MM.1S (cell line): ENCODE data around the gene YWHAE.

Source experiments
- DNase-seq: peaks from one replicate; pipeline ENCODE4 v3.0.0-alpha.2; 2015
- H2AFZ ChIP-seq: fragments of 300-600 bp; sonication (generic); 2 replicates; pipeline ENCODE4 v1.6.0; 2016; ENCODE audit warnings: antibody characterized with exemption, low read length
- H3F3A ChIP-seq: fragments of 300-600 bp; sonication (generic); 2 replicates; pipeline ENCODE4 v1.6.1; 2016; ENCODE audit warnings: mild to moderate bottlenecking, antibody characterized with exemption, low read length, moderate library complexity, mixed read lengths; ENCODE audit not compliant: insufficient read depth
- H3K27ac ChIP-seq: fragments of 300-600 bp; sonication (generic); 2 replicates; pipeline ENCODE4 v1.5.1; 2016; ENCODE audit warnings: mild to moderate bottlenecking, low read length
- H3K27me3 ChIP-seq: fragments of 300-600 bp; sonication (generic); replicated peaks from 2 replicates; pipeline ENCODE4 v1.6.0; 2016; ENCODE audit warnings: low read length; ENCODE audit not compliant: insufficient read depth
- H3K36me3 ChIP-seq: fragments of 300-600 bp; sonication (generic); replicated peaks from 2 replicates; pipeline ENCODE4 v1.6.1; 2016; ENCODE audit warnings: mild to moderate bottlenecking, low read length, mixed read lengths; ENCODE audit not compliant: insufficient read depth
- H3K4me1 ChIP-seq: fragments of 300-600 bp; sonication (generic); 2 replicates; pipeline ENCODE4 v1.6.1; 2016; ENCODE audit warnings: low read length, mixed read lengths
- H3K4me2 ChIP-seq: fragments of 300-600 bp; sonication (generic); 2 replicates; pipeline ENCODE4 v1.6.0; 2016; ENCODE audit warnings: low read depth, low read length
- H3K4me3 ChIP-seq: fragments of 300-600 bp; sonication (generic); 2 replicates; pipeline ENCODE4 v1.5.1; 2016; ENCODE audit warnings: low read length, mixed read lengths
- H3K79me2 ChIP-seq: fragments of 300-600 bp; sonication (generic); 2 replicates; pipeline ENCODE4 v1.6.1; 2016; ENCODE audit warnings: mixed run types, low read length, mixed read lengths
- H3K9ac ChIP-seq: fragments of 300-600 bp; sonication (generic); 2 replicates; pipeline ENCODE4 v1.6.1; 2016; ENCODE audit warnings: low read length, mixed read lengths
- H3K9me2 ChIP-seq: fragments of 300-600 bp; sonication (generic); replicated peaks from 2 replicates; pipeline ENCODE4 v1.6.1; 2016; ENCODE audit warnings: mild to moderate bottlenecking, low read length, mixed read lengths; ENCODE audit not compliant: insufficient read depth
- H3K9me3 ChIP-seq: fragments of 300-600 bp; sonication (generic); replicated peaks from 2 replicates; pipeline ENCODE4 v1.6.1; 2016; ENCODE audit warnings: mild to moderate bottlenecking, low read length, mixed read lengths; ENCODE audit not compliant: insufficient read depth
- H4K20me1 ChIP-seq: fragments of 300-600 bp; sonication (generic); 2 replicates; pipeline ENCODE4 v1.6.1; 2016; ENCODE audit warnings: mild to moderate bottlenecking, low read length, moderate library complexity, mixed read lengths; ENCODE audit not compliant: insufficient read depth
- EZH2 ChIP-seq: fragments of 300-600 bp; sonication (generic); optimal IDR thresholded peaks from 2 replicates; pipeline ENCODE3; 2017; ENCODE audit warnings: low read depth, mild to moderate bottlenecking, antibody characterized with exemption, low read length, mixed read lengths
- EZH2phosphoT487 ChIP-seq: fragments of 300-600 bp; sonication (generic); IDR thresholded peaks from 2 replicates; pipeline ENCODE4 v1.6.1; 2018; ENCODE audit warnings: antibody characterized with exemption, low read length
- TF ChIP-seq, protein P1 (sequence below): fragments of 300-600 bp; sonication (generic); IDR thresholded peaks from 2 replicates; pipeline ENCODE4 v1.5.1; 2016; ENCODE audit warnings: antibody characterized with exemption, low read length, mixed read lengths

Gene YWHAE

DNA sequence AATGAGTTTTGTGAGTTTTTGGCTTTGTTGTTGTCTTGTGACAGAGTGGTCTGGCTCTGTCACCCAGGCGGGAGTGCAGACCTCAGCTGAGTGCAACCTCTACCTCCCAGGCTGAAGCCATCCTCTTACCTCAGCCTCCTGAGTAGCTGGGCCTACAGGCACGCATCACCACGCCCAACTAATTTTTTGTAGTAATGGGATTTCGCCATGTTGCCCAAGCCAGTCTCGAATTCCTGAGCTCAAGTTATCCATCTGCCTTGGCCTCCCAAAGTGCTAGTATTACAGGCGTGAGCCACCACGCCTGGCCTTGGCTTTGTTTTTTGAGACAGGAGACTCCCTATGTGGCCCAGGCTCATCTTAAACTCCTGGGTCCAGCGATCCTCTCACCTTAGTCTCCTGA lies 40.9 kb upstream of the YWHAE start:
- no peak for DNase-seq
- no peak overlapping the region for H3K9ac ChIP-seq
- peaks cover 83% of the 10 kb centered on the region for H3K79me2 ChIP-seq
- H3K4me1 ChIP-seq, result peaks cover 6% of the 10 kb centered on the region; the same call in 1 of the 2 replicates
- no peak overlapping the region for H3K27ac ChIP-seq
- H3K9me3 ChIP-seq, result no peaks in the 10 kb centered on the region
- TF ChIP-seq EZH2phosphoT487 (no peak), EZH2 (no peak)
- TF ChIP-seq, protein P1, sequence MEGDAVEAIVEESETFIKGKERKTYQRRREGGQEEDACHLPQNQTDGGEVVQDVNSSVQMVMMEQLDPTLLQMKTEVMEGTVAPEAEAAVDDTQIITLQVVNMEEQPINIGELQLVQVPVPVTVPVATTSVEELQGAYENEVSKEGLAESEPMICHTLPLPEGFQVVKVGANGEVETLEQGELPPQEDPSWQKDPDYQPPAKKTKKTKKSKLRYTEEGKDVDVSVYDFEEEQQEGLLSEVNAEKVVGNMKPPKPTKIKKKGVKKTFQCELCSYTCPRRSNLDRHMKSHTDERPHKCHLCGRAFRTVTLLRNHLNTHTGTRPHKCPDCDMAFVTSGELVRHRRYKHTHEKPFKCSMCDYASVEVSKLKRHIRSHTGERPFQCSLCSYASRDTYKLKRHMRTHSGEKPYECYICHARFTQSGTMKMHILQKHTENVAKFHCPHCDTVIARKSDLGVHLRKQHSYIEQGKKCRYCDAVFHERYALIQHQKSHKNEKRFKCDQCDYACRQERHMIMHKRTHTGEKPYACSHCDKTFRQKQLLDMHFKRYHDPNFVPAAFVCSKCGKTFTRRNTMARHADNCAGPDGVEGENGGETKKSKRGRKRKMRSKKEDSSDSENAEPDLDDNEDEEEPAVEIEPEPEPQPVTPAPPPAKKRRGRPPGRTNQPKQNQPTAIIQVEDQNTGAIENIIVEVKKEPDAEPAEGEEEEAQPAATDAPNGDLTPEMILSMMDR, result no peak
- H3K4me3 ChIP-seq, result no peak overlapping the region
- no peaks in the 10 kb centered on the region for H3K36me3 ChIP-seq
- 0 out of 2 replicates have a peak, but pooled peaks cover 5% of the 10 kb centered on the region for H3F3A ChIP-seq
- H3K9me2 ChIP-seq, result no peaks in the 10 kb centered on the region
- no peak overlapping the region for H3K4me2 ChIP-seq
- peaks cover 6% of the 10 kb centered on the region; the same call in 1 of the 2 replicates for H4K20me1 ChIP-seq
- no peak overlapping the region for H2AFZ ChIP-seq
- H3K27me3 ChIP-seq, result no peaks in the 10 kb centered on the region

DNA sequence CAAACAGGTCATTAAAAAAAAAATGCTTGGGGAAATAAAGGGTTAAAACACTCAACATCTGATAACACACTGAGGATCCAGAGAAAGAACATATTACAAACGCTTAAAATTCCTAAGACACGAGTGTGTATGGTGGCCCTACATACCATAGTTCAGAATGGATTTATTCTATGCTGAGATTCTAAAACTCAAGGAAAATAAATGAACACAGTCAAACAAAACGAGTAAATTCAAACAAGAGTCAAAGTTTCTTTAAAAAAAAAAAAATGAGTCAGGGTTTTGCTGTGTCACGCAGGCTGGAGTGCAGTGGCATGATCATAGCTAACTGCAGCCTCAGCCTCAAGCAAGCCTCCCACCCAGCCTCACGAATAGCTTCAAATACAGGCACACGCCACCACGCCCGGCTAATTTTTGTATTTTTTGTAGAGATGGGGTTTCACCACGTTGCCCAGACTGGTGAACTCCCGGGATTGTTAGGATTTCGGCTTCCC lies 38.6 kb upstream of the YWHAE start:
- Histone ChIP-seq H3K27ac (no peak overlapping the region), H3K9ac (no peak overlapping the region), H3K27me3 (no peaks in the 10 kb centered on the region), H3K9me3 (no peaks in the 10 kb centered on the region), H4K20me1 (no peaks in the 10 kb centered on the region), H2AFZ (no peak overlapping the region), H3K9me2 (no peaks in the 10 kb centered on the region), H3K36me3 (no peaks in the 10 kb centered on the region), H3K4me2 (no peak overlapping the region), H3K4me1 (peaks cover 19% of the 10 kb centered on the region), H3F3A (peaks cover 14% of the 10 kb centered on the region; the same call in 1 of the 2 replicates), H3K79me2 (peaks cover 83% of the 10 kb centered on the region), H3K4me3 (no peak overlapping the region)
- DNase-seq, result no peak
- TF ChIP-seq EZH2 (no peak), EZH2phosphoT487 (no peak)
- TF ChIP-seq, protein P1, result no peak

GRCh38 chr17:1435326-1435725 lies 35.3 kb upstream of the YWHAE start:
- Histone ChIP-seq H2AFZ (no peak overlapping the region), H3K27me3 (no peaks in the 10 kb centered on the region), H3K4me2 (no peak overlapping the region), H3K9ac (no peak overlapping the region), H3K27ac (peak overlapping the region; percentile 76; the same call in 1 of the 2 replicates), H3K4me1 (peaks cover 19% of the 10 kb centered on the region), H3K9me2 (no peaks in the 10 kb centered on the region), H4K20me1 (no peaks in the 10 kb centered on the region), H3K79me2 (peaks cover 82% of the 10 kb centered on the region), H3K4me3 (no peak overlapping the region), H3K9me3 (no peaks in the 10 kb centered on the region), H3K36me3 (no peaks in the 10 kb centered on the region), H3F3A (peaks cover 14% of the 10 kb centered on the region; the same call in 1 of the 2 replicates)
- TF ChIP-seq EZH2, result no peak
- no peak for TF ChIP-seq EZH2phosphoT487
- TF ChIP-seq, protein P1, result no peak
- peak; percentile 19 for DNase-seq
